Fibroblast of villous mesenchyme (primary cell): ENCODE data around the gene SURF4. TPM values are rescaled to one million over a fixed set of nuclear protein-coding genes. Genes with fewer than 3 reads are reported as not detected.

Source experiments
- DNase-seq: peaks from one replicate; pipeline ENCODE4 v3.0.0-alpha.2; 2010; ENCODE audit warnings: low read depth
- H3K4me3 ChIP-seq: 2 replicates; pipeline ENCODE4 v1.5.1; 2011; ENCODE audit warnings: low read depth, mild to moderate bottlenecking, low read length
- total RNA-seq: library from RNA; depleted of rRNA; stranded (reverse); fragments of >200 nt; gene quantifications from 2 replicates; pipeline ENCODE4 v1.2.3, GENCODE V29; 2012
- TF ChIP-seq, protein P1 (sequence below): IDR thresholded peaks from 2 replicates; pipeline ENCODE4 v1.5.1; 2012; ENCODE audit warnings: low read depth, mild to moderate bottlenecking, low read length; ENCODE audit not compliant: insufficient read depth

Gene SURF4
- total RNA-seq, 1 donor = 513 TPM

DNA sequence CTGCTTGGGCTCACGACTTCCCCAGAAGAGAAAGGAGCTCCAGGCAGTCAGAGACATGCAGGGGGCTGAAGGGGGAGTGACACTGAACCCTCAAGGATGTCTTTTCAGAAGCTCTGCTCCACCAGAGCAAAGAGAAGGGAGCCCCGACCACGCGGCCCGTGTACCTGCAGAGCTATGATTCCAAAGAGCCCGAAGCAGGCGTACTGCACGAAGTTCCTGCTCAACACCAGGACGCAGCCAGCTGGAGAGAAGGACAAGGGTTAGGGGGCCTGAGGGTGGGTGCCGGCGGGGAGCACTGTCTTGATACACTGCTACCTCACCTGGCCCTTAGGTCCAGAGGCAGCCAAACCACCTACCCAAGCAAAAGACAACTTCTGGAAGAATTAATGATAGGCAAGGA is 9.4 kb downstream of the SURF4 start:
- no peak overlapping the region for H3K4me3 ChIP-seq
- no peak for DNase-seq
- TF ChIP-seq, protein P1, sequence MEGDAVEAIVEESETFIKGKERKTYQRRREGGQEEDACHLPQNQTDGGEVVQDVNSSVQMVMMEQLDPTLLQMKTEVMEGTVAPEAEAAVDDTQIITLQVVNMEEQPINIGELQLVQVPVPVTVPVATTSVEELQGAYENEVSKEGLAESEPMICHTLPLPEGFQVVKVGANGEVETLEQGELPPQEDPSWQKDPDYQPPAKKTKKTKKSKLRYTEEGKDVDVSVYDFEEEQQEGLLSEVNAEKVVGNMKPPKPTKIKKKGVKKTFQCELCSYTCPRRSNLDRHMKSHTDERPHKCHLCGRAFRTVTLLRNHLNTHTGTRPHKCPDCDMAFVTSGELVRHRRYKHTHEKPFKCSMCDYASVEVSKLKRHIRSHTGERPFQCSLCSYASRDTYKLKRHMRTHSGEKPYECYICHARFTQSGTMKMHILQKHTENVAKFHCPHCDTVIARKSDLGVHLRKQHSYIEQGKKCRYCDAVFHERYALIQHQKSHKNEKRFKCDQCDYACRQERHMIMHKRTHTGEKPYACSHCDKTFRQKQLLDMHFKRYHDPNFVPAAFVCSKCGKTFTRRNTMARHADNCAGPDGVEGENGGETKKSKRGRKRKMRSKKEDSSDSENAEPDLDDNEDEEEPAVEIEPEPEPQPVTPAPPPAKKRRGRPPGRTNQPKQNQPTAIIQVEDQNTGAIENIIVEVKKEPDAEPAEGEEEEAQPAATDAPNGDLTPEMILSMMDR = no peak

DNA sequence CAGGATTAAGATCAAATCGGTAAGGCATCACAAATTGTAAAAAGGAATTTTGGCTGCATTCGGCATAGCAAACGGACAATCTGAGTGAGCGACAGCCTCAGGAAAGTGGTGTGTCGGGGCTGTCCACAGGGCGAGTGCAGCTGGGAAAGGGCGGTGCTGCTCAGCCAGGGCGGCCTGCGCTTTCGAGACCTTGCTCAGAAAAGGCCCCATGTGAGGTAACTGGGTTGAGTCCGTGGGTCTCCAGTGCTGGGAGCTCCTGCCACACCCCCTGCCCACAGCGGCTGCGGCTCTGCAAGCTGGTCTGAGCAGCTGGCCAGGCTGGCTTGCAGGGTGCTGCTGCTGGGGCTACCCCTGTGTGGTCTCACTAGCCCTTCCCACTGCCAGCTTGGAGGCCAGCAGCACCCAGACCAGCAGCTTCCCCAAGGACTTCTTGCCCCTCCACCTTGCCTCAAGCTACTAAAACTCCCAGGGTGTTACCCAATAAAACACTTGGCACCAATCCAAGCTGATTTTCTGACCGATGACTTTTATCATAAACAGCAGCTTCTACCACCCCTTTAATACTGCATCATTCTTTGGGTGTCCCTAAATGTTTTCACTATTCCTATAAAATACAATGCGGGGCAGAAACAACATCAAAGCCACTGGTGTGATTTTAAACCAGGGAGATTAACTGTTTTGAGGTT is 13.4 kb downstream of the SURF4 start:
- DNase-seq = peak; percentile 57
- TF ChIP-seq, protein P1 = no peak
- H3K4me3 ChIP-seq = no peak overlapping the region

DNA sequence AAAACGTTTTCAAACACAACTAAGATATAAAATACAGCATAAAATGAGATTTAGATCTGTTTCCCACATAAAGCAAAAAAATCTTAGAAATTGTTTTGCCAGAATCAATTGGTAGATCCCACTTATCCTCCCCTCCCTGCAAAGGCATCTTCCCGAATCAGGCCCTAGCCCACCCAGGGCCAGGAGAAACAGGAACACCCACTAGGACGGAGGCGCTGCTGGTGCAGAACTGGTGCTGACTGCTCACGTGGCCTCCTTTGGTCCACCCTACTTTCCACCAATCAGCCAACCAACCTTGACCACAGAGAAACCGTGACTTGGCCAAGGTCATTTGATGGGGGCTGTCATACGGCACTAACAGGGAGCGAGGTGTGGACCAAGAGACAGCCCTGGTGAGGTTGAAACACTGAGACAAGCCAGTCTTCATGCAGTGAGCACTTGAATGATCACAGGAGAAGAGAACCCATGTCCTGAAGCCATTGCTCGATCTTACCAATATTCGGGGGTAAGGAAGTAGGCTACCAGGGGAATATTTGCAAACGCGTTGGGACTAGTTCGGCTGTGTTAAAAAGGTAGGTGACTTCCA is 14.3 kb downstream of the SURF4 start:
- TF ChIP-seq, protein P1 = no peak
- no peak for DNase-seq
- no peak overlapping the region for H3K4me3 ChIP-seq

DNA sequence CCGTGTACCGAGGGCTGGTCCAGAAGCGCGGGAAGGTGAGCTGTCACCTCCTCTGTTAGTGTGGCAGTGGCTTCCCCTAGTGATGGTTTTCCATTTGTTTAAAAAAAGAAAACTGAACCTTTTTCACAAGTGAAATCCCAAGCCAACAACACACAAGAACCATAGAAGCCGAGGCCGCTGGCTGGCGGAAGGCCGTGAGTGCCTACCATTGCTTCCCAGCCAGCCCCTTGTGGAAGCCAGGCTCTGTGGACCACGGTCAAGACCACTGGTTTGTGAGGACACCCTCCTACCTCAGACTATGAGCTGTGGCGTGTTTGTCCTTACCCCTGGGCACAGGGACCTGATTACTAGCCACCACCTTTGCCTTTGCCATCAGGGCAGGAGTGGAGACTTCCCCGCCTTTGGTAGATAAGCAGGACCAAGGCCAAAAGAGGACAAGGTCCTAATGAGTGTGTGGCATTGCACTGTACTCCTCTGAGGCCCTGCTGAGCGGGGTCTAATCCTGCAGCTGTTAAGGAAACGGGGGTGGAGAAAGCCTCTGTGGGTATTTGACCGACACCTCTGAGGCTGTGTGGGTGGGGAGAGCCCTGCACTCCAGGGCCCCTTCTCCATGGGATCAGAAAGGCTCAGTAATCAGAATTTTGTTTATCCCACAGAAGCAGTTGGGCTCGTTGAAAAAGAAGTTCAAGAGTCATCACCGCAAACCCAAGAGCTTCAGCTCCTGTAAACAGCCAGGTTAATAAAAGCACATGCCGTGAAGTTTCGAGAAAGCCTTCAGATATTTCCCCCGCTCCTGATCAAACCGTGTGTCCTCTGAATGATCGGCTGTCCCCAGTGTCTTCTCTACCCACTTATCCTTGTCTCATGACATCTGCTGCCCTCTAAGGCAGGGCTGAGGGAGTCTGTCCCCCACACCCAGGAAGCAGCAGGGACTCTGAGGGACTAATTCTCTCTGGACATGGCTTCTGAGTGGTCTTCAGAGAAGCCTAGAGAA is 15.2 kb downstream of the SURF4 start:
- peak; percentile 39 for DNase-seq
- TF ChIP-seq, protein P1 = no peak

DNA sequence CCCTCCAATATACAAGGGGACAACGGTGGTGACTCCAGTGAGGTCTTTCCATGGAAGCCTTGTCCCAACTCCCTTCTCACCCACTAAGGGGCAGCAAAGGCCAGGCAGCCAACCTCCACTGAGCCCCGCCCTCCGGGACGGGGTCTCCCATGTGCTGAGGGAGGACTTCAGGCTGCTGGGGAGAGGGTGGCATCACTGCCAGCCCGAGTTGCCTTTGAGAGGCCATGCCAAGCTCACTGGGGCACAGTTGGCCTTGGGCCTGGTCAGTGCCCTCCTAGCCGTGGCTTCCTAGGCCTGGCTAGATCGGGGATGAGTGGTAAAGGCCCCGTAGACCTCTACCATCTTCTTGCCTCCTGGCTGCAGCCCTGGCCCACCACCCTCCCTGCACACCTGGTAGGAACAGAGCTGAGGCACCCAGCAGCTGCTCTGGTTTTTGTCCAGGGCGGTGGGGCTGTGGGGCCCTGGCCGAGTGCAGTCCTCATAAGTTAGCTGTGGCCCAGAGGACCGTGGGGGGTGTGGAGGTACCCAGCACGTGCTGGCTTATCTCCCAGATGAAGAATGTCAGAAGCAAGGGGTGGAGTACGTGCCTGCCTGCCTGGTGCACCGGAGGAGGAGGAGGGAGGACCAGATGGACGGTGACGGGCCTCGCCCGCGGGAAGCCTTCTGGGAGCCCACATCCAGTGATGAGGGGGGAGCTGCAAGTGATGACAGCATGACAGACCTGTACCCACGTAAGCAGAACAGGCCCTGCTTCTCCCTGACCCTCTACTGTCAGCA is 16.3 kb downstream of the SURF4 start:
- TF ChIP-seq, protein P1 = peak; percentile 40
- DNase-seq = no peak
- no peak overlapping the region for H3K4me3 ChIP-seq

More for the DNA sequence above, 15.2 kb downstream of the SURF4 start:
- no peak overlapping the region for H3K4me3 ChIP-seq

DNA sequence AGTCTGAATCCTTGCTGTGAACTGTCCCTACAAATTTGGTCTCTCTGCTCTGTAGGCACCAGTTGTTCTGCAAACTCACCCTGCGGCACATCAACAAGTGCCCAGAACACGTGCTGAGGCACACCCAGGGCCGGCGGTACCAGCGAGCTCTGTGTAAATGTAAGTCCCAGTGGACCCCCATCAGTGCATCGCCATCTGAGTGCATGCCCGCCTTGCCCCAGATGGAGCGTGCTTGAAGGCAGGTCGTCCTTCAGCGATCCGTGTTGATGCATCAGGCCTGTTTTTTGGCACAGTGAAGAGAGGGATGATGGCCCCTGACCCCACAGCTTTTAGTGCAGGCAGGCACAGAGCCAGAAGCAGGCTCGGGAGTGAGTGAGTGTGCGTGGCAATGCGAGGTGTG is 18.2 kb downstream of the SURF4 start:
- no peak overlapping the region for H3K4me3 ChIP-seq
- TF ChIP-seq, protein P1 = no peak
- DNase-seq = no peak
